SK-N-SH (cell line): Measurements from ENCODE around the gene MED31. TPM values are rescaled to one million over a fixed set of nuclear protein-coding genes. Genes with fewer than 3 reads are reported as not detected.

ENCODE experiments used
- CTCF ChIA-PET: fragments of 300-600, 350-600 bp; formaldehyde crosslinking; extraction: SDS; loops from one replicate; lab custom pipeline; 2021; lab: Yijun Ruan, JAX
- POLR2A ChIA-PET: fragments of 350-600 bp; sonication (Branson Sonifier 250); formaldehyde crosslinking; extraction: SDS; loops from one replicate; lab custom pipeline; 2020; ENCODE audit warnings: antibody characterized with exemption, inconsistent platforms; lab: Yijun Ruan, JAX
- DNase-seq: peaks from one replicate; pipeline ENCODE4 v3.0.0; 2012
- H2AFZ ChIP-seq: fragments of 200-600 bp; sonication (generic); 2 replicates; pipeline ENCODE4 v1.8.1; 2016; ENCODE audit warnings: antibody characterized with exemption, mild to moderate bottlenecking, low read depth
- H3F3A ChIP-seq: fragments of 200-600 bp; sonication (generic); replicated peaks from 2 replicates; pipeline ENCODE3; 2016; ENCODE audit warnings: antibody characterized with exemption, mild to moderate bottlenecking; ENCODE audit not compliant: insufficient read depth
- H3K27ac ChIP-seq, 2 experiments: fragments of 200-500 bp in 1 of 2; fragments of 200-600 bp in 1 of 2; sonication (Bioruptor generic) in 1 of 2; sonication (generic), shearing (Covaris generic) in 1 of 2; 2 replicates each; pipeline versions ENCODE4 v1.5.1 to v1.6.1; 2014 to 2016; ENCODE audit warnings: low read depth in 2 of 2, inconsistent platforms in 1 of 2, low read length in 1 of 2, mild to moderate bottlenecking in 1 of 2, mixed read lengths in 1 of 2
- H3K27me3 ChIP-seq: fragments of 200-600 bp; sonication (generic), shearing (Covaris generic); 2 replicates; pipeline ENCODE4 v1.6.1; 2016; ENCODE audit warnings: mixed run types; ENCODE audit not compliant: insufficient read depth
- H3K36me3 ChIP-seq, 2 experiments: fragments of 200-500 bp in 1 of 2; fragments of 200-600 bp in 1 of 2; sonication (Bioruptor generic) in 1 of 2; sonication (generic) in 1 of 2; replicated peaks in 1 of 2; 2 replicates each; pipeline versions ENCODE3 to v1.5.1; 2014 to 2016; ENCODE audit warnings: low read length in 1 of 2, mild to moderate bottlenecking in 1 of 2; ENCODE audit not compliant: insufficient read depth in 2 of 2, control insufficient read depth in 1 of 2
- H3K4me1 ChIP-seq, 2 experiments: fragments of 200-500 bp in 1 of 2; fragments of 200-600 bp in 1 of 2; sonication (Bioruptor generic) in 1 of 2; sonication (generic), shearing (Covaris generic) in 1 of 2; 2 replicates each; pipeline versions ENCODE4 v1.5.1 to v1.6.1; 2014 to 2016; ENCODE audit warnings: low read depth in 1 of 2, low read length in 1 of 2, mixed run types in 1 of 2; ENCODE audit not compliant: insufficient read depth in 2 of 2, control insufficient read depth in 1 of 2
- H3K4me2 ChIP-seq: fragments of 200-600 bp; sonication (generic), shearing (Covaris generic); 2 replicates; pipeline ENCODE4 v1.6.1; 2017; ENCODE audit warnings: mixed run types
- H3K4me3 ChIP-seq, 2 experiments: fragments of 200-500 bp in 1 of 2; fragments of 200-600 bp in 1 of 2; sonication (Bioruptor generic) in 1 of 2; sonication (generic), shearing (Covaris generic) in 1 of 2; 2 replicates each; pipeline versions ENCODE4 v1.5.1 to v1.8.1; 2014 to 2016; ENCODE audit warnings: low read depth in 2 of 2, inconsistent platforms in 1 of 2, low read length in 1 of 2, mild to moderate bottlenecking in 1 of 2, mixed read lengths in 1 of 2, moderate library complexity in 1 of 2
- H3K79me2 ChIP-seq: fragments of 200-600 bp; sonication (generic); 2 replicates; pipeline ENCODE4 v1.8.1; 2017; ENCODE audit warnings: mild to moderate bottlenecking; ENCODE audit not compliant: insufficient read depth
- H3K9ac ChIP-seq: fragments of 200-600 bp; sonication (generic); 2 replicates; pipeline ENCODE4 v1.6.1; 2017; ENCODE audit warnings: mixed run types
- H3K9me2 ChIP-seq: fragments of 200-600 bp; sonication (generic); 2 replicates; pipeline ENCODE4 v1.6.1; 2017; ENCODE audit warnings: mixed run types
- H3K9me3 ChIP-seq: fragments of 200-600 bp; sonication (generic); 2 replicates; pipeline ENCODE4 v1.6.1; 2017; ENCODE audit warnings: mixed run types, mild to moderate bottlenecking, moderate library complexity
- H4K20me1 ChIP-seq: fragments of 200-600 bp; sonication (generic); 2 replicates; pipeline ENCODE4 v1.6.1; 2017; ENCODE audit warnings: mild to moderate bottlenecking, mixed run types; ENCODE audit not compliant: insufficient read depth
- EP300 ChIP-seq, 2 experiments: IDR thresholded peaks; 2 replicates each; pipeline versions ENCODE4 v1.4.0 to v1.6.1; 2012; ENCODE audit warnings: borderline replicate concordance in 1 of 2, low read depth in 1 of 2, low read length in 1 of 2
- FOXJ3 ChIP-seq: sonication (generic); formaldehyde crosslinking; IDR thresholded peaks from 2 replicates; pipeline ENCODE4 v1.5.1; 2020; ENCODE audit warnings: mild to moderate bottlenecking, missing genetic modification reagents
- IRF3 ChIP-seq: fragments of 150-350 bp; IDR thresholded peaks from 2 replicates; pipeline ENCODE4 v1.6.1; 2016; ENCODE audit warnings: mild to moderate bottlenecking, low read depth, low read length
- JUND ChIP-seq: IDR thresholded peaks from 2 replicates; pipeline ENCODE4 v1.4.0; 2012
- NFIC ChIP-seq: IDR thresholded peaks from 2 replicates; pipeline ENCODE4 v1.4.0; 2012; ENCODE audit warnings: borderline replicate concordance
- RAD21 ChIP-seq: IDR thresholded peaks from 2 replicates; pipeline ENCODE4 v1.6.1; 2012; ENCODE audit warnings: mild to moderate bottlenecking, low read length
- RCOR1 ChIP-seq: fragments of 150-350 bp; IDR thresholded peaks from 2 replicates; pipeline ENCODE4 v1.6.1; 2017; ENCODE audit warnings: antibody characterized with exemption, low read length
- SIN3A ChIP-seq: IDR thresholded peaks from 2 replicates; pipeline ENCODE4 v1.6.1; 2012; ENCODE audit warnings: low read depth, mild to moderate bottlenecking, low read length, moderate library complexity, borderline replicate concordance
- SMC3 ChIP-seq: IDR thresholded peaks from 2 replicates; pipeline ENCODE4 v1.6.1; 2012; ENCODE audit warnings: low read depth, low read length, improper control_type of control experiment
- TAF1 ChIP-seq: IDR thresholded peaks from 2 replicates; pipeline ENCODE4 v1.6.1; 2012; ENCODE audit warnings: low read depth, mild to moderate bottlenecking, low read length, moderate library complexity, borderline replicate concordance
- TEAD4 ChIP-seq: IDR thresholded peaks from 2 replicates; pipeline ENCODE4 v1.4.0; 2012; ENCODE audit warnings: mild to moderate bottlenecking, borderline replicate concordance; ENCODE audit not compliant: insufficient read depth
- USF2 ChIP-seq: fragments of 150-350 bp; IDR thresholded peaks from 2 replicates; pipeline ENCODE4 v1.6.1; 2017; ENCODE audit warnings: antibody characterized with exemption, low read length, low read depth, borderline replicate concordance
- whole genome bisulfite sequencing: methylation state at CpG from one replicate; pipeline ENCODE4 v1.1.6; 2017; ENCODE audit warnings: low lambda C conversion rate; 5-methylcytosine and 5-hydroxymethylcytosine counted together
- polyA plus RNA-seq, 3 experiments: library from polyadenylated mRNA; depleted of rRNA; stranded (reverse); fragments of >200 nt; gene quantifications; 2 replicates each; pipeline ENCODE4 v1.2.3, GENCODE V29; 2012
- TF ChIP-seq, protein P1 (sequence below): IDR thresholded peaks from 2 replicates; pipeline ENCODE4 v1.4.0; 2012; ENCODE audit warnings: low read depth, borderline replicate concordance
- TF ChIP-seq, protein P2 (sequence below): IDR thresholded peaks from 2 replicates; pipeline ENCODE4; 2012
- TF ChIP-seq, protein P3 (sequence below): IDR thresholded peaks from 2 replicates; pipeline ENCODE4 v1.6.1; 2012; ENCODE audit warnings: mild to moderate bottlenecking, low read depth, low read length, moderate library complexity

MED31 gene
- polyA plus RNA-seq, 1 of the 3 experiments (the other 2 are of a cell fraction) = 15.1 TPM

- Histone ChIP-seq H4K20me1 (no peaks in the 10 kb centered on the region), H3K27me3 (no peaks in the 10 kb centered on the region), H3K9me3 (no peaks in the 10 kb centered on the region), H3F3A (no peaks in the 10 kb centered on the region), H3K27ac (no peak overlapping the region), H2AFZ (no peak overlapping the region), H3K4me1 (no peaks in the 10 kb centered on the region; a peak in 1 of 4 replicates), H3K4me2 (no peak overlapping the region), H3K79me2 (no peaks in the 10 kb centered on the region), H3K36me3 (peaks cover 76 to 91% of the 10 kb centered on the region in 2 experiments), H3K9ac (no peak overlapping the region), H3K4me3 (no peak overlapping the region), H3K9me2 (no peaks in the 10 kb centered on the region)
- 92% methylated on average over 2 of the region's 2 CpGs for WGBS
- ChIA-PET POLR2A (no interaction called here), CTCF (interaction anchor here (0.9 to 1.7 kb wide), 3 partner anchors 9 to 408 kb away, joined by 3 to 4 read pairs (median 3); no protein-coding TSS in a partner anchor)
- DNase-seq = no peak
- TF ChIP-seq IRF3 (no peak), USF2 (no peak), TEAD4 (no peak), SMC3 (no peak), RCOR1 (no peak), RAD21 (no peak), NFIC (no peak), JUND (no peak), SIN3A (no peak), EP300 (IDR thresholded peaks at IDR 0.05; ENCODE audit: borderline replicate concordance in 1 of 2, low read depth in 1 of 2, low read length in 1 of 2) (no peak), TAF1 (no peak), FOXJ3 (no peak)
- TF ChIP-seq, protein P1, sequence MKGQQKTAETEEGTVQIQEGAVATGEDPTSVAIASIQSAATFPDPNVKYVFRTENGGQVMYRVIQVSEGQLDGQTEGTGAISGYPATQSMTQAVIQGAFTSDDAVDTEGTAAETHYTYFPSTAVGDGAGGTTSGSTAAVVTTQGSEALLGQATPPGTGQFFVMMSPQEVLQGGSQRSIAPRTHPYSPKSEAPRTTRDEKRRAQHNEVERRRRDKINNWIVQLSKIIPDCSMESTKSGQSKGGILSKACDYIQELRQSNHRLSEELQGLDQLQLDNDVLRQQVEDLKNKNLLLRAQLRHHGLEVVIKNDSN = no peak
- TF ChIP-seq, protein P2, sequence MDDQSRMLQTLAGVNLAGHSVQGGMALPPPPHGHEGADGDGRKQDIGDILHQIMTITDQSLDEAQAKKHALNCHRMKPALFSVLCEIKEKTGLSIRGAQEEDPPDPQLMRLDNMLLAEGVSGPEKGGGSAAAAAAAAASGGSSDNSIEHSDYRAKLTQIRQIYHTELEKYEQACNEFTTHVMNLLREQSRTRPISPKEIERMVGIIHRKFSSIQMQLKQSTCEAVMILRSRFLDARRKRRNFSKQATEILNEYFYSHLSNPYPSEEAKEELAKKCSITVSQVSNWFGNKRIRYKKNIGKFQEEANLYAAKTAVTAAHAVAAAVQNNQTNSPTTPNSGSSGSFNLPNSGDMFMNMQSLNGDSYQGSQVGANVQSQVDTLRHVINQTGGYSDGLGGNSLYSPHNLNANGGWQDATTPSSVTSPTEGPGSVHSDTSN = no peak
- TF ChIP-seq, protein P3, sequence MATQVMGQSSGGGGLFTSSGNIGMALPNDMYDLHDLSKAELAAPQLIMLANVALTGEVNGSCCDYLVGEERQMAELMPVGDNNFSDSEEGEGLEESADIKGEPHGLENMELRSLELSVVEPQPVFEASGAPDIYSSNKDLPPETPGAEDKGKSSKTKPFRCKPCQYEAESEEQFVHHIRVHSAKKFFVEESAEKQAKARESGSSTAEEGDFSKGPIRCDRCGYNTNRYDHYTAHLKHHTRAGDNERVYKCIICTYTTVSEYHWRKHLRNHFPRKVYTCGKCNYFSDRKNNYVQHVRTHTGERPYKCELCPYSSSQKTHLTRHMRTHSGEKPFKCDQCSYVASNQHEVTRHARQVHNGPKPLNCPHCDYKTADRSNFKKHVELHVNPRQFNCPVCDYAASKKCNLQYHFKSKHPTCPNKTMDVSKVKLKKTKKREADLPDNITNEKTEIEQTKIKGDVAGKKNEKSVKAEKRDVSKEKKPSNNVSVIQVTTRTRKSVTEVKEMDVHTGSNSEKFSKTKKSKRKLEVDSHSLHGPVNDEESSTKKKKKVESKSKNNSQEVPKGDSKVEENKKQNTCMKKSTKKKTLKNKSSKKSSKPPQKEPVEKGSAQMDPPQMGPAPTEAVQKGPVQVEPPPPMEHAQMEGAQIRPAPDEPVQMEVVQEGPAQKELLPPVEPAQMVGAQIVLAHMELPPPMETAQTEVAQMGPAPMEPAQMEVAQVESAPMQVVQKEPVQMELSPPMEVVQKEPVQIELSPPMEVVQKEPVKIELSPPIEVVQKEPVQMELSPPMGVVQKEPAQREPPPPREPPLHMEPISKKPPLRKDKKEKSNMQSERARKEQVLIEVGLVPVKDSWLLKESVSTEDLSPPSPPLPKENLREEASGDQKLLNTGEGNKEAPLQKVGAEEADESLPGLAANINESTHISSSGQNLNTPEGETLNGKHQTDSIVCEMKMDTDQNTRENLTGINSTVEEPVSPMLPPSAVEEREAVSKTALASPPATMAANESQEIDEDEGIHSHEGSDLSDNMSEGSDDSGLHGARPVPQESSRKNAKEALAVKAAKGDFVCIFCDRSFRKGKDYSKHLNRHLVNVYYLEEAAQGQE = no peak
These were observed 54.9 kb downstream of the MED31 start for GRCh38 chr17:6596511-6596910.
